MM.1S (cell line): Measurements from ENCODE around the gene SSNA1.

ENCODE experiments used
- DNase-seq: peaks from one replicate; pipeline ENCODE4 v3.0.0-alpha.2; 2015
- H2AFZ ChIP-seq: fragments of 300-600 bp; sonication (generic); 2 replicates; pipeline ENCODE4 v1.6.0; 2016; ENCODE audit warnings: antibody characterized with exemption, low read length
- H3F3A ChIP-seq: fragments of 300-600 bp; sonication (generic); 2 replicates; pipeline ENCODE4 v1.6.1; 2016; ENCODE audit warnings: mild to moderate bottlenecking, antibody characterized with exemption, low read length, moderate library complexity, mixed read lengths; ENCODE audit not compliant: insufficient read depth
- H3K27ac ChIP-seq: fragments of 300-600 bp; sonication (generic); 2 replicates; pipeline ENCODE4 v1.5.1; 2016; ENCODE audit warnings: mild to moderate bottlenecking, low read length
- H3K27me3 ChIP-seq: fragments of 300-600 bp; sonication (generic); replicated peaks from 2 replicates; pipeline ENCODE4 v1.6.0; 2016; ENCODE audit warnings: low read length; ENCODE audit not compliant: insufficient read depth
- H3K36me3 ChIP-seq: fragments of 300-600 bp; sonication (generic); replicated peaks from 2 replicates; pipeline ENCODE4 v1.6.1; 2016; ENCODE audit warnings: mild to moderate bottlenecking, low read length, mixed read lengths; ENCODE audit not compliant: insufficient read depth
- H3K4me1 ChIP-seq: fragments of 300-600 bp; sonication (generic); 2 replicates; pipeline ENCODE4 v1.6.1; 2016; ENCODE audit warnings: low read length, mixed read lengths
- H3K4me2 ChIP-seq: fragments of 300-600 bp; sonication (generic); 2 replicates; pipeline ENCODE4 v1.6.0; 2016; ENCODE audit warnings: low read depth, low read length
- H3K4me3 ChIP-seq: fragments of 300-600 bp; sonication (generic); 2 replicates; pipeline ENCODE4 v1.5.1; 2016; ENCODE audit warnings: low read length, mixed read lengths
- H3K79me2 ChIP-seq: fragments of 300-600 bp; sonication (generic); 2 replicates; pipeline ENCODE4 v1.6.1; 2016; ENCODE audit warnings: mixed run types, low read length, mixed read lengths
- H3K9ac ChIP-seq: fragments of 300-600 bp; sonication (generic); 2 replicates; pipeline ENCODE4 v1.6.1; 2016; ENCODE audit warnings: low read length, mixed read lengths
- H3K9me2 ChIP-seq: fragments of 300-600 bp; sonication (generic); replicated peaks from 2 replicates; pipeline ENCODE4 v1.6.1; 2016; ENCODE audit warnings: mild to moderate bottlenecking, low read length, mixed read lengths; ENCODE audit not compliant: insufficient read depth
- H3K9me3 ChIP-seq: fragments of 300-600 bp; sonication (generic); replicated peaks from 2 replicates; pipeline ENCODE4 v1.6.1; 2016; ENCODE audit warnings: mild to moderate bottlenecking, low read length, mixed read lengths; ENCODE audit not compliant: insufficient read depth
- H4K20me1 ChIP-seq: fragments of 300-600 bp; sonication (generic); 2 replicates; pipeline ENCODE4 v1.6.1; 2016; ENCODE audit warnings: mild to moderate bottlenecking, low read length, moderate library complexity, mixed read lengths; ENCODE audit not compliant: insufficient read depth
- EZH2 ChIP-seq: fragments of 300-600 bp; sonication (generic); optimal IDR thresholded peaks from 2 replicates; pipeline ENCODE3; 2017; ENCODE audit warnings: low read depth, mild to moderate bottlenecking, antibody characterized with exemption, low read length, mixed read lengths
- EZH2phosphoT487 ChIP-seq: fragments of 300-600 bp; sonication (generic); IDR thresholded peaks from 2 replicates; pipeline ENCODE4 v1.6.1; 2018; ENCODE audit warnings: antibody characterized with exemption, low read length
- TF ChIP-seq, protein P1 (sequence below): fragments of 300-600 bp; sonication (generic); IDR thresholded peaks from 2 replicates; pipeline ENCODE4 v1.5.1; 2016; ENCODE audit warnings: antibody characterized with exemption, low read length, mixed read lengths

SSNA1 gene

DNA sequence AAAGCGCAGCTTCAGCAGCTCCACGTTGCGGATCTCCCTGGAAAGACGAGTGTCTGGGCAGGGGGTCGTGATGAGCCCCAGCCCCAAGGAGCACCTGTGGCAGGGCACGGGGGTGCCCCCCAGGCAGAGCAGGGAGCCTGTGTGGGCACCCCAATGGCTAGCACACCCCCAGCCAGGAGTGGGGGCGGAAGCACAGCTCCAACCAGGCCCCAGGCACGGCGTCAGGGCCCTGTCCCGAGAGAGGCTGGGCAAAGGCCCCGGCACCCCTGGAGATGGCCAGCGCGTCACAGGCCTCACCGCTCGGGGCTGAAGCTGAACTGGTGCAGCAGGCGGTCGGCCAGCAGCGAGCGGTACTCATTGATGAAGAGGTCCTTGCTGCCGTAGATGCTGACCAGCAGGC is 8.0 kb upstream of the SSNA1 start:
- peaks cover 9% of the 10 kb centered on the region; the same call in 1 of the 2 replicates for H3K79me2 ChIP-seq
- no peaks in the 10 kb centered on the region for H3K4me1 ChIP-seq
- no peak overlapping the region for H2AFZ ChIP-seq
- no peak overlapping the region for H3K27ac ChIP-seq
- H3K27me3 ChIP-seq = no peaks in the 10 kb centered on the region
- H3K4me3 ChIP-seq = no peak overlapping the region
- no peaks in the 10 kb centered on the region for H3K9me3 ChIP-seq
- no peaks in the 10 kb centered on the region for H3K9me2 ChIP-seq
- no peak overlapping the region for H3K9ac ChIP-seq
- no peak for DNase-seq
- no peak overlapping the region for H3K4me2 ChIP-seq
- TF ChIP-seq, protein P1, sequence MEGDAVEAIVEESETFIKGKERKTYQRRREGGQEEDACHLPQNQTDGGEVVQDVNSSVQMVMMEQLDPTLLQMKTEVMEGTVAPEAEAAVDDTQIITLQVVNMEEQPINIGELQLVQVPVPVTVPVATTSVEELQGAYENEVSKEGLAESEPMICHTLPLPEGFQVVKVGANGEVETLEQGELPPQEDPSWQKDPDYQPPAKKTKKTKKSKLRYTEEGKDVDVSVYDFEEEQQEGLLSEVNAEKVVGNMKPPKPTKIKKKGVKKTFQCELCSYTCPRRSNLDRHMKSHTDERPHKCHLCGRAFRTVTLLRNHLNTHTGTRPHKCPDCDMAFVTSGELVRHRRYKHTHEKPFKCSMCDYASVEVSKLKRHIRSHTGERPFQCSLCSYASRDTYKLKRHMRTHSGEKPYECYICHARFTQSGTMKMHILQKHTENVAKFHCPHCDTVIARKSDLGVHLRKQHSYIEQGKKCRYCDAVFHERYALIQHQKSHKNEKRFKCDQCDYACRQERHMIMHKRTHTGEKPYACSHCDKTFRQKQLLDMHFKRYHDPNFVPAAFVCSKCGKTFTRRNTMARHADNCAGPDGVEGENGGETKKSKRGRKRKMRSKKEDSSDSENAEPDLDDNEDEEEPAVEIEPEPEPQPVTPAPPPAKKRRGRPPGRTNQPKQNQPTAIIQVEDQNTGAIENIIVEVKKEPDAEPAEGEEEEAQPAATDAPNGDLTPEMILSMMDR = no peak
- no peak for TF ChIP-seq EZH2
- TF ChIP-seq EZH2phosphoT487 = no peak
- H3K36me3 ChIP-seq = no peaks in the 10 kb centered on the region
- H4K20me1 ChIP-seq = no peaks in the 10 kb centered on the region
- peaks cover 10% of the 10 kb centered on the region; the same call in 1 of the 2 replicates for H3F3A ChIP-seq

DNA sequence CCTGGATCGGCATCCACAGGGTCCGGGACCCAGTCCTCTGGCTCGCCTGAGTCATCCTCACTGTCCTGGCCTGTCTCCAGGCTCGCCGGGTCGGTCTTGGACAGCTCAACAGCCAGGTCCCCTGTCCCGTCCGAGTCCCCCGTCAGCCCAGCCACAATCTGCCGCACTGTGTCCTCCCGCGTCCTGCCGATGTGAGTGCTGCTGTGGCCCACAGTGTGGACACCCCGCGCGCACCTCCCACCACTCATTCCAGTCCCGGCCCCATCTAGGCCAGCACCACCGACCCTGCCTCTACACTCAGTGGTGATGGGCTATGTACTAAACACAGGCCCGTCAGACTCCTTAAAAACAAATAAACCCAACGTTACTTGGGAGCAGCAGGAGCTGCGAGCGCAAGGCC is 6.8 kb upstream of the SSNA1 start:
- Histone ChIP-seq H3K4me2 (no peak overlapping the region), H3K4me1 (peaks cover under 1% of the 10 kb centered on the region; the same call in 1 of the 2 replicates), H3K9ac (no peak overlapping the region), H3K27me3 (no peaks in the 10 kb centered on the region), H3K9me2 (no peaks in the 10 kb centered on the region), H2AFZ (no peak overlapping the region), H3K4me3 (no peak overlapping the region), H3K36me3 (no peaks in the 10 kb centered on the region), H3F3A (peaks cover 4% of the 10 kb centered on the region; the same call in 1 of the 2 replicates), H3K27ac (no peak overlapping the region), H4K20me1 (no peaks in the 10 kb centered on the region), H3K79me2 (peaks cover 20% of the 10 kb centered on the region), H3K9me3 (no peaks in the 10 kb centered on the region)
- no peak for TF ChIP-seq EZH2
- TF ChIP-seq EZH2phosphoT487 = no peak
- TF ChIP-seq, protein P1 = no peak
- DNase-seq = no peak

- no peak overlapping the region for H3K4me2 ChIP-seq
- H3K4me3 ChIP-seq = no peak overlapping the region
- H3K9ac ChIP-seq = no peak overlapping the region
- no peaks in the 10 kb centered on the region for H3F3A ChIP-seq
- TF ChIP-seq, protein P1 = no peak
- TF ChIP-seq EZH2 (no peak), EZH2phosphoT487 (no peak)
- no peaks in the 10 kb centered on the region for H3K9me2 ChIP-seq
- no peak overlapping the region for H3K27ac ChIP-seq
- H3K4me1 ChIP-seq = peaks cover 11% of the 10 kb centered on the region
- H4K20me1 ChIP-seq = no peaks in the 10 kb centered on the region
- H2AFZ ChIP-seq = no peak overlapping the region
- H3K79me2 ChIP-seq = peaks cover 32% of the 10 kb centered on the region
- H3K36me3 ChIP-seq = no peaks in the 10 kb centered on the region
- DNase-seq = no peak
- no peaks in the 10 kb centered on the region for H3K27me3 ChIP-seq
- H3K9me3 ChIP-seq = no peaks in the 10 kb centered on the region
Observed at GRCh38 chr9:137182836-137183235, 5.6 kb upstream of the SSNA1 start.
